Activated naive CD8-positive, alpha-beta T cell (primary cell): ENCODE data around the gene CERK.
A peak's percentile ranks its signal among the peaks of the same experiment; 100 is the strongest.

Experiments
- H3K27ac Mint-ChIP-seq: one replicate; pipeline ENCODE4 v1.8.0; 2021; ENCODE audit warnings: mixed read lengths
- H3K27me3 Mint-ChIP-seq: one replicate; pipeline ENCODE4 v1.8.0; 2021; ENCODE audit warnings: mixed read lengths
- H3K36me3 Mint-ChIP-seq: one replicate; pipeline ENCODE4 v1.8.0; 2021; ENCODE audit warnings: mixed read lengths
- H3K4me1 Mint-ChIP-seq: one replicate; pipeline ENCODE4 v1.8.0; 2021; ENCODE audit warnings: low read depth, mixed read lengths
- H3K4me3 Mint-ChIP-seq: one replicate; pipeline ENCODE4 v1.8.0; 2021; ENCODE audit warnings: mild to moderate bottlenecking, mixed read lengths
- H3K9me3 Mint-ChIP-seq: one replicate; pipeline ENCODE4 v1.8.0; 2021; ENCODE audit warnings: low read depth, mixed read lengths

Gene CERK

DNA sequence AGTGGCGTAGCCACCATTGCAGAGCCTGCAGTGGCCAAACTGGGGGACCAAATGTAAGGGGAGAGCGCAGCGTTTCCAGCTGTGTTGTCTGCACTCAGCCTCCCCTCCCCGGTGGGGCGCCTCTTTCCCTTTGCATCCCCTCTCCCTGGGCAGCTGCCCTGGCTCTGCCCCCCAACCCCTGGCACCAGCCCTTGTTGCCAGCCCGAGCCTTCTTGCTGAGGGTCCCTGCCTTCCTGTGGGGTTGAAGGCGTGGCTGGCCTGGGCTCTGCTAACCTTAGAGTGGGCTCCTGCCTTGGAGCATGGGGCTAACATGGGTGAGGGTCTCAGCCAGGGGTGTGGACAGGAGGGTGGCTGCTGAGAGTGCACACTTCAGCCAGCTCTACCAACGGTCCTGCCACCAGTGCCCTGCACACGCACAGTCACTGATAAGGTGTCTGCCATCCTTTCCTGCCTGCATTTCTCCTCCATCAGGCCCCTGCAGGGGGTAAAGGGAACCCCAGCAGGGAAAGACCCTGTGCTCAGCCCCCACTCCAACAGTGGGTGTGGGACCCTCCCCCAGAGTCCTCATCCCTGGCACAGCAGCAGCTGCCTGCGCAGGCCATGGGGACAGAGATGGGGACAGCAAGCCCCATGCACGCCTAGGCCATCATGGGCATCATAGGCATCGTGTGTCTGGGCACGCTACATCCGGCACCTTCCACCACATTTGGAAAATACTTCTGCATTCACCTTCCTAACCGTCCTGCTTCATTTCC lies 43.5 kb downstream of the CERK start:
- peak overlapping the region; percentile 61 for H3K27ac Mint-ChIP-seq
- H3K4me3 Mint-ChIP-seq = no peak overlapping the region
- no peaks in the 10 kb centered on the region for H3K36me3 Mint-ChIP-seq
- H3K27me3 Mint-ChIP-seq = no peaks in the 10 kb centered on the region
- no peaks in the 10 kb centered on the region for H3K9me3 Mint-ChIP-seq
- no peaks in the 10 kb centered on the region for H3K4me1 Mint-ChIP-seq

DNA sequence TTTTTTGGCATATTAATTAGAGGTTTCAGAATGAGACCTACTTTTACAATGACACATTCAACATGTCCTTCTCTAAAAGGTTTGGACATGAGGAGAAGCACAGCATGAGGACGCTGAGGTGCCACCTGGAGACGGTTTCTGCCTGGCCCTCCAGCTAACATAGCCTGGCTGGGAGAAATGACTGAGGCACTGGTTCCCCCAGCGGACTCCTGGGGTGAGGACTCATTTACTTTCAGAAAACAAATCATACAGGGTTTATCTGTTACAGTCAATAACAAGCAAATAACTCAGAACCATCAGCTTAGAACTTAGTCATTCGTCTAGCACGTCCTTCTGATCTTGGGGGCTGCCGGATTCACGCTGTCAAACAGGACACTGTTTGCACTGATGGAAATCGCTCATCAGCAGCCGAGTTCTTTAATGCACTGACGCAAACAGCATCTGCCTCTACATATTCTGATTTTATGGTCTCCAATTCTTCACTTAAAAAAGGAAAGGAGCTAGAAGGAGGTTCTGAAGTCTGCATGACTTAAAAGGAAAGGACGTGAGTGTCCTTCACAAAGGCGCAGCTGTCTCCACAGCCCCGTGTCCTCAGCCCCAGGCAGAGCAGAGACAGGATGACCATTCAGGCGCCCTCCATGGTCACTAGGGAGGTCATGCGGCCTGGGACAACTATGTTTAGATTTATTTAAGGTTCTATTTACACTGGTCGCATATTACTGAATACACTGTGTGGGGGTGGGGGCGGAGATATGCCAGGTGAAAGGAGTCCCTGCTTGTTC lies 44.2 kb downstream of the CERK start:
- no peaks in the 10 kb centered on the region for H3K36me3 Mint-ChIP-seq
- no peak overlapping the region for H3K27ac Mint-ChIP-seq
- no peak overlapping the region for H3K4me3 Mint-ChIP-seq
- no peaks in the 10 kb centered on the region for H3K4me1 Mint-ChIP-seq
- no peaks in the 10 kb centered on the region for H3K9me3 Mint-ChIP-seq
- no peaks in the 10 kb centered on the region for H3K27me3 Mint-ChIP-seq

DNA sequence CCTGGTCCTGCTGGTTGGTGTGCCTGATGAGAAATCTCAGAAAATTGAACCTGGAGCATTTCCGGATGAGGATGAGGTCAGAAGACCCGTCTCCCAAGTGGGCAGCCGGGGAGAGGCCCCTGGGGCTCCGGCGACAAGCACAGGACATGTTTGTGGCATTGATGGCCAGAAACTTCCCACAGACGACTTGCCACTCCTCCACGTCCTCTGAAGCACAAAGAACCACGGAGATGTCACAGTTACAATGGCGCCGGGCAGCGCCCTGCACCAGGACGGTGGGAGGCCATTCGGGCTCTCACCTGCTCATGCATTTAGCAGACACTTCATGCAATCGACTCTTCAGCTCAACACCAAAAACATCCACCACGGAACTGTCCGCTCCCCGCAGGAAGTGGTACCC lies 46.5 kb downstream of the CERK start:
- Mint-ChIP-seq H3K9me3 (no peaks in the 10 kb centered on the region), H3K4me1 (no peaks in the 10 kb centered on the region), H3K27me3 (no peaks in the 10 kb centered on the region), H3K36me3 (peaks cover 2% of the 10 kb centered on the region), H3K27ac (no peak overlapping the region), H3K4me3 (no peak overlapping the region)

DNA sequence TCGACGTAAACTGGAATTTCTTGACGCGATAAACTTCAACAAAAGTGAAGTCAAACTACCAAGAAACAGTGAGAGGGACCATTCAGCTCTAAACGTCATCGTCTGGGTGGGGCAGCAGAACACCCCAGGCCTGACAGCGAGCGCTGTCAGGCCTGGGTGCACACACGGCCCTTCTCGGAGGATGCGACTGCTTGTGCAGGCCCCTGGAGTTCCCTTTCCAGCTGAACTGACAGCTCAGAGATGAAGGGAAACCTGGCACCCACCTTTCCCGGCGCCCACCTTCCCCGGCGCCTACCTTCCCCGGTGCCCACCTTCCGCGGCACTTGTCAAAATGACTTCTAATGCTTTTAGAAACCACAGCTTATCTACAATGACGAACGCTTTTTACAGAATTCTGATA lies 47.9 kb downstream of the CERK start:
- Mint-ChIP-seq H3K36me3 (peaks cover 2% of the 10 kb centered on the region), H3K27me3 (no peaks in the 10 kb centered on the region), H3K4me1 (peaks cover 9% of the 10 kb centered on the region), H3K4me3 (no peak overlapping the region), H3K27ac (no peak overlapping the region), H3K9me3 (no peaks in the 10 kb centered on the region)

DNA sequence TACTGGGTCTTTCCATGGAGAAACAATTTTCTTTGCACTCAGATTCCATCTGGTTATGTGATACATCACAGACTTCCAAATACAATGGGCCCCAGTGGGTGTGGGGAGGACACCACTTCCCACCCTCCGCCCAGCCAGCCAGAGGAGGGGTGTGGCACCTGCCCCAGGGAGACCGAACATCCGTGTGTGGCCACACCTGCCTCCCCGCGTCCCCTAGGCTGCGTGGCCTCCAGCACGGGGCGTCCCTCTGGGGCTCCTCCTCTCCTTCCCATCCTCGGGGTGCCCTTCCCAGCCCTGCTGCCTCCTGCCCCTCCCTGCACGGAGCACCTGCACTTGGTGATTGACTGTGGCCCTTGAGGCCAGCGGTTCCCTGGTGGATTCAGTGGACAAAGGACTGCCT lies 49.1 kb downstream of the CERK start:
- Mint-ChIP-seq H3K27ac (no peak overlapping the region), H3K9me3 (no peaks in the 10 kb centered on the region), H3K36me3 (peaks cover 4% of the 10 kb centered on the region), H3K27me3 (no peaks in the 10 kb centered on the region), H3K4me3 (no peak overlapping the region), H3K4me1 (peaks cover 21% of the 10 kb centered on the region)

DNA sequence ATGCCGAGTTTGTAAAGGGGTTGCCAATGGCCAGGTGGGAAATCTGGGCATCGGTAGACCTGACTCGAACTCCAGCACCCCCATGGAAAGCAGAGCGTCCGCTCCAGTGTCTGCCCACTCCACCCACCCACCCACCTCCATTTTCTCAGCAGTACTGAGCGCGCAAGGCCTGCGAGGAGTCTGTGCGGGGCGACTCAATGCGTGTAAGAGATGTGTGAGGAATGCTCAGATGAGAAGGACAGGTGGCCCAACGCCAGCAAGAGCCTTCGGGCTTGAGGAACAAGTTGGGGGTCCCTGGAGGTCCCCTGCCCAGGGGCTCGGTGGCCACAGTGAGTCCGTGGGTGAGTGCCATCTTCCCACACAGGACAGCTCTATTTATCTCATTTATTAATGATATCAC lies 50.6 kb downstream of the CERK start:
- Mint-ChIP-seq H3K36me3 (peaks cover 4% of the 10 kb centered on the region), H3K4me1 (peaks cover 22% of the 10 kb centered on the region), H3K4me3 (no peak overlapping the region), H3K27ac (peak overlapping the region; percentile 34), H3K27me3 (no peaks in the 10 kb centered on the region), H3K9me3 (no peaks in the 10 kb centered on the region)

DNA sequence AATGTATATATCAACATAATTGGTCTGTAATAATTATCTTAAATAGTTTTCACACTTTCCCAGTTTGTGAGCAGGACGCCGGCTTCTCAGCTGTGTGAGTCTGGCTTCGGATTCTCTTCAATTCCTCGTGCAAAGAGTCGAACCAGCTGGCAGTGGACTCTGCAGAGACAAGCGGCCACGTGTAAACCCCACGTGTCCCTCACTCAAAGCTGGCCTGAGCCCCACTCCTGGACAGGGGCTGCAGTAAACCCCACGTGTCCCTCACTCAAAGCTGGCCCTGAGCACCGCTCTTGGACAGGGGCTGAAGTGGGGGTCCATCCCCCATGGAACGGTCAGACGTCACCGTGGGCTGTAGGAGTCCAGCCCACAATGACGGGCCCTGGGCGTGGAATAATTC lies 51.0 kb downstream of the CERK start:
- Mint-ChIP-seq H3K4me1 (peaks cover 22% of the 10 kb centered on the region), H3K9me3 (no peaks in the 10 kb centered on the region), H3K27me3 (no peaks in the 10 kb centered on the region), H3K27ac (no peak overlapping the region), H3K36me3 (peaks cover 4% of the 10 kb centered on the region), H3K4me3 (no peak overlapping the region)

DNA sequence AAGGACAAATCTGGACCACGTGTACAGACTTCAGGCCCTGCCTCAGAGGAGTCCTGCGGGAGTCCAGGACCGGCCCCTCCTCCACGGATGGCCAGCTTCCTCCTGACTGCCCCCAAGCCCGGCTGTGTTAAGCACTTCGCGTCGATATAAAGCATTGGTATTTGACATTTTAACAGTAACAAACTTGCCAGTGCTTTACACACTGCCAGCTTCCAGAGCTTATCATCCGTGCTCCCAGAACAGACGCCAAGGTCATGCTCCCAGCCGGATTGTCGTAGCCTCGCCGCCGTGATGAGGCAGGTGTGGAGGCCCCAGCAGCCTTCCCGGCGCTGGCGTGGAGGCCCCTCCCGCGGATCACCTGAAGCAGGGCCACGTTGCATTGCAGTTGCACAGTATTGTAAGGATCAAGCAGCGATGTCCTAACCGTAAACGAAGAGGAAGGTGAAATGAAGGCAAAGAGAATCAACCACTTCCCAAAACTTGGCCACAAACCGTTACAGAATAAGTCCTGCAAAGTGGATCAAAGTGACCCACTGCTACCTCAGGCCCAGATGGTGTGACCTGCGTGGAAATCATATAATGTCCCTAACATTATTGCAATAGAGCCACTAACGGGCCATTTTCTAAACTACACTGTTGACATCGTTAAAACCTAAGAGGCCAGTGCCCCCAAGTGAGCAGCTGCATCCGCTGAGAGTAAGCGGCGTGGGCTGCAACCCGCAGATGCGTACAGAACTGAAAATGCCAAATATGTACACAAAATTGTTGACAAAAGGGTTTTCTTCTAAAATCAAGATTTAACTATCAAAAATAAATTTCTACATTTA lies 51.6 kb downstream of the CERK start:
- no peaks in the 10 kb centered on the region for H3K27me3 Mint-ChIP-seq
- peak overlapping the region; percentile 43 for H3K27ac Mint-ChIP-seq
- peaks cover 22% of the 10 kb centered on the region for H3K4me1 Mint-ChIP-seq
- no peaks in the 10 kb centered on the region for H3K9me3 Mint-ChIP-seq
- peaks cover 4% of the 10 kb centered on the region for H3K36me3 Mint-ChIP-seq
- no peak overlapping the region for H3K4me3 Mint-ChIP-seq

DNA sequence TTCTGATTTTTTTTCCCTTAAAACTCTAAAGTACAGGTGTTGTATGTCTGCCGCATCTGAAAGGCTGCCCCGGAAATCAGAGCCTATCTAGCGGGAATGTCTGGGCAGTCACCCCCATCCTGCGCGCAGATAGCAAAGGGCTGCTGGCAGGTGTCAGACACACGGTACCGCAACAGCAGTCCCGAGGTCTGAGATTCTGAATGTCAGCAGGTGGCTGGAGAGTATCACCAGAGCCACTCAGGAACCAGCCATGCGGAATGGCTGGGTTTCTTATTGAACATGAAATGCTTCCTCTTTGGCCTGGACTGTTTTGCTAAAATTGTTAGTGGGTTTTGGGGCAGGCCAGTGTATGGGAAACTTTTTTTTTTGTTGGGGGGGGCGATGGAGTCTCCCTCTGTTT lies 53.3 kb downstream of the CERK start:
- Mint-ChIP-seq H3K4me3 (no peak overlapping the region), H3K4me1 (peaks cover 22% of the 10 kb centered on the region), H3K9me3 (no peaks in the 10 kb centered on the region), H3K36me3 (peaks cover 4% of the 10 kb centered on the region), H3K27ac (peak overlapping the region; percentile 61), H3K27me3 (no peaks in the 10 kb centered on the region)

DNA sequence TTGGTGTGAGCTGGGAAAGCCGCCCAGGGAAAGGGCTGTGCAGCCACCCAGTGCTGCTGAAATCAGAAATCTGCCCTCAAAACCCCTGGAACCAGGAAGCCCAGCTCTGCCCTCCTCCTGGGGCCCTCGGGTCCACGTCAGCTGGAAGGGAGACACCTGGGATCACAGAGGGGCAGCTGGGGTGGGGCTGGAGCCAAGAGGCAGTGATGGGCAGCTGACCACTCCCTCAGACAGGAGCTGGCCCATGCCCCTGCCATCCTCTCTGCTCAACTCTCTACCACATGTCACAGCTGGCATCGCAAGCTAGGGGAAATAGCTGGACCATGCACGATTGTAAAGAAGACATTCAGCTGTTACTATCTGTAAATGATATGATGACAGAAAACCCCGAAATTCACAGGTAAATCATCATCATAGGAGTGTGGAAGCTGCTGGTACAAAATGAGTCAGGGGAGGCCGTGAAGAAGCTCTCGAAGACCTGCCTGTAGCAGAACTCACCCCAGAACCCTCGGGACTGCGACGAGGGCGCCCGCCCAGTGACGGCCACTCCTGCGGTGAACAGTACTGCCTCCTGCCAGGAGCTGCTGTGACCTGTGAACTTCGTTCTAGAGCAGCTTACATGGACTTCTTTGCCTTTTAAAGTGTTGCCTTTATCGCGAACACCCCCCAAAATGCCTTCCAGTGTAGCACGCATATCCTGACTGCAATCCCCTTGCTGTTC lies 55.9 kb downstream of the CERK start:
- Mint-ChIP-seq H3K27ac (peak overlapping the region; percentile 61), H3K27me3 (no peaks in the 10 kb centered on the region), H3K4me3 (no peak overlapping the region), H3K36me3 (peaks cover 2% of the 10 kb centered on the region), H3K4me1 (peaks cover 25% of the 10 kb centered on the region), H3K9me3 (no peaks in the 10 kb centered on the region)

DNA sequence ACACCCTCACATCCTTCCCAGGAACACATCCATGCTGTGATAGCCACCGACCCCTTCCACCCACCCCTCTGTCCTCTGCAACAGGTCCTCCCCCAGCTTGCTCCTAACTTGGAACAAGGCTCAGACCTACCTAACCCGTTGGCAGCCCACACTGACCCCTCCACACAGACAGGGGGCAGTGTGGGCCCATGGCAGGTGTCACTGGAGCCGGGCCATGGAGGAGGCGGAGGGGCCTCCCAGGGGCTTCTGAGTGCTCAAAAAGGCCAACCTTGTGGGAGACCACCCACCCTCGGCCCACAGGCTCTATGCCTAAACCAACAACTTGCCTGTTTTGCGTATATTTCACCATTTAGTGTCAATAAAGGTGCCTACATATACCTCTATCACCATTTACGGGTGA lies 57.0 kb downstream of the CERK start:
- Mint-ChIP-seq H3K9me3 (no peaks in the 10 kb centered on the region), H3K27me3 (no peaks in the 10 kb centered on the region), H3K4me1 (peaks cover 25% of the 10 kb centered on the region), H3K36me3 (peaks cover 2% of the 10 kb centered on the region), H3K4me3 (no peak overlapping the region), H3K27ac (no peak overlapping the region)

DNA sequence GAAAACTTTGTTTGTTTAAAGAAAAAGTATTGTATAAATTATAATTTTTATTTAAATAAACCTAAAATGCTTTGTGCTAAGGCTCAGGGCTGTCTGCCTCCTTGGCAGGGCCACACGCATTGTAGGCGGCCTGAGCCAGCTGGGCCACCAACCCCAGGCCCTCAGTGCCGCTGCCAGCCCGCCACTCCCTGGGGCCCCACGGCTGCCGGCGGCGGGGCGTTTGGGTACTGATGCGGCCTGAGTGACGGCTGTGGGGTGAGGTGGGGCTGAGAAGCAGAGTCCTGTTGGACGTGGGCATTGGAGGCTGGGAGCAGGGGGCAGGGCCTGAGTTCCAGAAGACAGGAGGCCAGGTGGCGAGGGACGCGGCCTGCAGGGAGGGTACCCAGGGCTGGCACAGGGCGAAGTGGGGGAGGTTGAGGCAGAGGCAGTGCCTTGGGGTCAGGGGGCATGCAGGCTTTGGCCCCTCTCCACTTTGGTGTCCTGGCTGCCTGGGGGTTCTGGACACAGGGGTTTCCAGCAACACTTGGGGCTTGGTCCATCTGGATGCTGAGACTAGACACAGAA lies 58.3 kb downstream of the CERK start:
- Mint-ChIP-seq H3K4me1 (peaks cover 21% of the 10 kb centered on the region), H3K36me3 (peaks cover 2% of the 10 kb centered on the region), H3K9me3 (no peaks in the 10 kb centered on the region), H3K4me3 (no peak overlapping the region), H3K27me3 (no peaks in the 10 kb centered on the region), H3K27ac (no peak overlapping the region)

DNA sequence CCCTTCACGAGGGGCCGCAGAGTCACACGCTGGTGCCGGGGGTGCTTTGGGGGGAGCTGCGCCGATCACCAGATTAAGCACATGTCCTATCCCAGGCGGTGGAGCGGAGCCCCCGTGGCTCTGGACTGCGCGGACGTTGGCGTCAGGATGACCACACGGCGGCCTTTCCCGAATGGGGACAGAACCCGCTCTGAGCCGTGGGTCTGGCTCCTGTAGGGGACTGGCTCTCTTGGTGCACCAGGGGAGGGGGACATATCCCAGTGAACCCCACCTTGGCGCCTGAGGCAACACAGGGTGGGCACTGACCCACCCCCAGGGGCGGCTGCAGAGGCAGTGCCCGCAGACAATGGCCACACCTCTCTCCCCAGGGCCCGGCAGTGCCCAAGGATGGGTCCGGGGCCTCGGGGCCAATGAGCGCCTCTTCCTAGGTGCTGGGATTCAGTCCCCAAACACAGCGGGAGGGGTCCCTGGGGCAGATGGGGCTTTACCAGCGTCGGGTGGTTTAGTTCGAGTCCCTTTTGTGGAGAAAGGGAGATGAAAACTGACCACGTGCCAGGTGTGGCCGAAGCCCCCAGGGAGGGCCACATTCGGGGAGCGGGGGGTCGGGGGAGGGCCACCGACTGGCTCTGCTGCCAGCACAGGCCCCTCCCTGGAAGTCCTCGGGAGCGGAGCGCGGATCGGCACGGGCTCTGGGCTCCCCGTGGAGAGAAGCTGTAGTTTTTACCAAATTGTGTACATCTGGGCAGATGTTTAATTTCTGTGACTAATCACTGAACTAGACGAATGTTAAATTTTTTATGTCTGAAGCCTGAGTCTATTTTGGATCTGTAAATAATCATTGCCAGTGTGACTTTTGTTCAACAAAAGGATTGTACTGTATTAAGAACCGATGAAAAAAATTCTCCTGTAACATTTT lies 59.0 kb downstream of the CERK start:
- H3K27me3 Mint-ChIP-seq = no peaks in the 10 kb centered on the region
- H3K27ac Mint-ChIP-seq = no peak overlapping the region
- no peaks in the 10 kb centered on the region for H3K36me3 Mint-ChIP-seq
- H3K4me3 Mint-ChIP-seq = no peak overlapping the region
- H3K4me1 Mint-ChIP-seq = peaks cover 19% of the 10 kb centered on the region
- H3K9me3 Mint-ChIP-seq = no peaks in the 10 kb centered on the region
